WI38 (cell line): Measurements from ENCODE around the gene TAF6L.
"Not testable (repeated sequence)": the region's sequence is repeated elsewhere in the genome, so short reads cannot be mapped to it uniquely, and the experiment has no call there.

ENCODE experiments used
- H3K4me3 ChIP-seq: 2 replicates; pipeline ENCODE4 v1.5.1; 2011; ENCODE audit warnings: low read depth, mild to moderate bottlenecking, control low read depth, low read length
- TF ChIP-seq, protein P1 (sequence below): IDR thresholded peaks from 2 replicates; pipeline ENCODE4 v1.5.1; 2012; ENCODE audit warnings: low read depth, mild to moderate bottlenecking, control low read depth, low read length

The TAF6L gene

DNA sequence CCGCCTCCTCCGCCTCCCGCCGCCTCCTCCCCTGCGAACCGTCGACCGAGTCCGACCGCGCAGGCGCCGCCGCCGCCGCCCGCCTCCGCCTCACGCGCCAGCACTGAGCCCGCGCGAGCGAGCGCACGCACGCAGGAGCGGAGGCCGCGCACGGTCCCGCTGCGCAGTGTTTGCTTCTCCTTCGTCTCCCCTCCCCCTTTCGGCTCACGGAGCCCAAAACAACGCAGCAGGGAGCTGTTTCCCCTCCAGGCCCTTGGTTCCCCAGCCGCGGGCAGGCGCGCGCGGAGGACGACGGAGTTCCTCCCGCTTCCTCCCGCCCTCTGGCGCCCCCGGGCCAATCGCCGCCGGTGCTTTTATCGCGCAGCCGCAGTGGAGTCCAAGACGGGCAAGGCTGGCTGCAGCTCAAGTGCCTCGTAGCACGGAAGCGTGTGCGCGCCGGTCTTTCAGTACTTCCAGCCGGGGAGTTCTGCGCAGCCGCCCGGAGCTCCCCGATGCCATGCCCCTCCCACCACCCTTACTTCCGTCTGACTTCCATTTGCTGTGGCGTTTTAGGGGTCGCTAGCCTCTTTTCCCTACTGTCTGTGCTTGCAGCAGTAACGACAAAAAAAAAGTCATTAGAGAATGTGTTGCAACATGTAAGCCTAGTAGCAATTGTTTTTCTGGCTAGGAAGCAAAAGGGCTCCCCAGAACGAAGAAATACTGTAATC is 43.9 kb upstream of the TAF6L start, which contains the start of gene HNRNPUL2:
Gene HNRNPUL2 (minus strand): TSS at position 293 of the 707 bp plus-strand sequence. CDS start 301 bp downstream, outside the sequence.
- TF ChIP-seq, protein P1, sequence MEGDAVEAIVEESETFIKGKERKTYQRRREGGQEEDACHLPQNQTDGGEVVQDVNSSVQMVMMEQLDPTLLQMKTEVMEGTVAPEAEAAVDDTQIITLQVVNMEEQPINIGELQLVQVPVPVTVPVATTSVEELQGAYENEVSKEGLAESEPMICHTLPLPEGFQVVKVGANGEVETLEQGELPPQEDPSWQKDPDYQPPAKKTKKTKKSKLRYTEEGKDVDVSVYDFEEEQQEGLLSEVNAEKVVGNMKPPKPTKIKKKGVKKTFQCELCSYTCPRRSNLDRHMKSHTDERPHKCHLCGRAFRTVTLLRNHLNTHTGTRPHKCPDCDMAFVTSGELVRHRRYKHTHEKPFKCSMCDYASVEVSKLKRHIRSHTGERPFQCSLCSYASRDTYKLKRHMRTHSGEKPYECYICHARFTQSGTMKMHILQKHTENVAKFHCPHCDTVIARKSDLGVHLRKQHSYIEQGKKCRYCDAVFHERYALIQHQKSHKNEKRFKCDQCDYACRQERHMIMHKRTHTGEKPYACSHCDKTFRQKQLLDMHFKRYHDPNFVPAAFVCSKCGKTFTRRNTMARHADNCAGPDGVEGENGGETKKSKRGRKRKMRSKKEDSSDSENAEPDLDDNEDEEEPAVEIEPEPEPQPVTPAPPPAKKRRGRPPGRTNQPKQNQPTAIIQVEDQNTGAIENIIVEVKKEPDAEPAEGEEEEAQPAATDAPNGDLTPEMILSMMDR, result no peak
- H3K4me3 ChIP-seq, result peak within 1 kb of the TSS; percentile 83

DNA sequence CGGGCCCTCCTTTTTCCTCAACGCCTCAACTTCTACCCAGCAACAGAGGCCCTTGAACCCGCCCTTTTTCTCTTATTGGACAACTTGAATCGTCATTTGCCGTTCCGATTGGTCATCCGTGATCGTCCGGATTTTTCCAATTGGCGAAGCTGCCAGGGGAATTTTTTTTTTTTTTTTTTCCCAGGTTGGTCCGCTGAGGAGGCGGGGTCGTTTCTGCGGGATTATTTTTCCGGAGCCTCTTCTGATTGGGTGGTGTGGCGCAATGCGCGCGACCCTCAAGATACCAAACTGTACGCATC is 43.4 kb upstream of the TAF6L start:
- H3K4me3 ChIP-seq, result peak overlapping the region; percentile 83
- TF ChIP-seq, protein P1, result no peak

DNA sequence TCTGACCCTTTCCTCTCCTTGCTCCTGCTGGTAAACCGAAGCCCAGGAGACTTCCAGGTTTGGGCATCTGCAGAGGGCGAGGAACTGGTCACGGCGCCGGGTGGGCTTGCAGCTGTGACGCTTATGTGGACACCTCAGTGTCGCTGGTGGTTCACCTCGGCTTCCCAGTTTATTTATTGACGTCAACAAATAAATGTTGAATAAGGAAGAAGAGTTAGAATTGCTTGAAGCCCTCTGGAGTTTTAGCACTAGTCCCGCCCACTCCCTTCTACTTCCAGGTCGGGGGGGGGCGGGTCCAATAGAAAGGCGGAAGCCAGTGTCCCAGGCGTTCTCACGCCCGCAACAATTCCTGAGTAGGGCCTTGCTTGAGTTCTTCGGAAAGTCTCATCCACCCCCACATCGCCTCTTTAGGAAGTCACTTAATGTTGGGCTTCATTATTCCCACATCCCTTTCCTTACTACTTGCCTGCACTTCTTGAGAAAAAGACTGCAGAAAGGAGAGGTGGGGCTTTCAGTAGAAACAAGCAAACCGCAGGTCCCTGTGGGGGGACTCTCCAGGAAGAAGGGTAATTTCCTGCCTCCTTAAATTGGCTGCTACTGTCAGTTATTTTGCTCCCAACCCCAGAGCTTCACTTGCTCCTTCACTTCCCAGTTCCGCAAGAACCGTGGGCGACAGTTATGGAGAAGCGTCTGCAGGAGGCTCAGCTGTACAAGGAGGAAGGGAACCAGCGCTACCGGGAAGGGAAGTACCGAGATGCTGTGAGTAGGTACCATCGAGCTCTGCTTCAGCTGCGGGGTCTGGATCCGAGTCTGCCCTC is 42.8 kb upstream of the TAF6L start, which contains the start of gene TTC9C:
Gene TTC9C (plus strand): TSS at position 316 of the 818 bp plus-strand sequence. CDS start 363 bp downstream, at position 679.
- H3K4me3 ChIP-seq, result peak within 1 kb of the TSS; percentile 83
- TF ChIP-seq, protein P1, result no peak

DNA sequence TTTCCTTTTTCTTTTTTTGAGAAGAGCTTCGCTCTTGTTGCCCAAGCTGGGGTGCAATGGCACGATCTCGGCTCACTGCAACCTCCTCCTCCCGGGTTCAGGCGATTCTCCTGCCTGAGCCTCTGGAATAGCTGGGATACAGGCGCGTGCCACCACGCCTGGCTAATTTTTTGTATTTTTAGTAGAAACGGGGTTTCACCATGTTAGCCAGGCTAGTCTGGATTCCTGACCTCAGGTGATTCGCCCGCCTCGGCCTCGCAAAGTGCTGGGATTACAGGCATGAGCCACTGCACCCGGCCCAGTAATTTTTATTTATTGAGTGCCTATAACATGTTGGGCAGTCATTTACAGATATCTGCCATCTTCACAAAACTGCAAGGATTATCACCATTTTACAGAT is 41.1 kb upstream of the TAF6L start:
- peak overlapping the region; percentile 83 for H3K4me3 ChIP-seq

DNA sequence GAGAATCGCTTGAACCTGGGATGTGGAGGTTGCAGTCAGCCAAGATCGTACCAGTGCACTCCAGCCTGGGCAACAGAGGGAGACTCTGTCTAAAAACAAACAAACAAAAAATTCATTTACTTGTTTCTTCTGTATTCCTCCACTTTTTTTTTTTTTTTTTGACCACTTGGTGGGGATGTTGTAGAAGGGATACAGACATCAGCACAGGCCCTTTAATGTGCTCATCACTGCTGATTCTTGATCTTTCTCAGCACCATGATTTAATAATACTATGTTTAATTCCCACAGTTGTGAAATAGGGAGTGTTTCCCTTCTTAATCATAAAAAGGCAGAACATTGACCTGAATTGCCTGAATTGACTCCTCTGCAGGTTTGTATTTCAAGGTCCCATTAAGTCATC is 38.4 kb upstream of the TAF6L start:
- TF ChIP-seq, protein P1, result no peak
- no peak overlapping the region for H3K4me3 ChIP-seq

DNA sequence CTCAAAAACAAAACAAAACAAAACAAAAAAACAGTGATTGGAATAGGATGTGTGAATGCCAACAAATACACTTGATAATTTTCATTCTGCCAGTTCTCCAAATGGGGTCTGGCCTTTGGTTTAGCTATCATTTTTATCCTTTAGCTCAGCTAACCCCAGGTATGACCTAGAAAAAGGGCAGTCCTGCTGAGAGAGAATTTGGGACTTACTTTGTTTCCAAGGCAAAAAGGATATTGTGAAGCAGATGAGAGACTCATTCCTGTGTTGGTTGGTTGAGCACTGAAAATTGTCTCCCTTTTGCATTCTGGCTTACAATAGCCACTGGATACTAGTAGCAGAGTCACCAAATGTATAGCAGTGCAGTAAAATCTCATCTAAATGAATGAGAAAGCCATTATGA is 34.0 kb upstream of the TAF6L start:
- TF ChIP-seq, protein P1, result no peak
- no peak overlapping the region for H3K4me3 ChIP-seq

DNA sequence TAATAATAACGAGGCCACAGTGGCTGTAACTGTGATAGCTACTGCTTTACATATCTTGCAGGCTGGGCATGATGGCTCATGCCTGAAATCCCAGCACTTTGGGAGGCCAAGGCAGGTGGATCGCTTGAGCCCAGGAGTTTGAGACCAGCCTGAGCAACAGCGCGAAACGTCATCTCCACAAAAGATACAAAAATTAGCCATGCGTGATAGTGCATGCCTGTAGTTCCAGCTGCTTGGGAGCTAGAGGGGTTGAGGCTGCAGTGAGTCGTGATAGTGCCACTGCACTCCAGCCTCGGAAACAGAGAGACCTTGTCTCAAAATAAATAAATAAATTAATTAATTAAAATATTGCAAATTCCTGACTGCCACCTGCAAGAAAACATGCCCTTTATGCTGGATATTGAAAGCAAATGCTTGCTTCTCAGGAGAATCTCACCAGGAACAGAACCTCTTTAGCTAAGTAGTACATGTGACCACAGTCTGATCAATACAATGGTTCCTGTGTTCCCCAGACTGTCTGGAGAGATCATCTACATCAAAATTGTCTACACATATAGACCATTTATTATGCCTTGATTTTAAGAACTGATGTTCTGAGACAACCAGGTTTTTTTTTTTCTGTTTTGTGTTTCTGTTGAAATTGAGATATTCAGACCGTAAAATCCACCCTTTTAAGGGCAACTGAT is 23.6 kb upstream of the TAF6L start:
- no peak overlapping the region for H3K4me3 ChIP-seq
- TF ChIP-seq, protein P1, result no peak

DNA sequence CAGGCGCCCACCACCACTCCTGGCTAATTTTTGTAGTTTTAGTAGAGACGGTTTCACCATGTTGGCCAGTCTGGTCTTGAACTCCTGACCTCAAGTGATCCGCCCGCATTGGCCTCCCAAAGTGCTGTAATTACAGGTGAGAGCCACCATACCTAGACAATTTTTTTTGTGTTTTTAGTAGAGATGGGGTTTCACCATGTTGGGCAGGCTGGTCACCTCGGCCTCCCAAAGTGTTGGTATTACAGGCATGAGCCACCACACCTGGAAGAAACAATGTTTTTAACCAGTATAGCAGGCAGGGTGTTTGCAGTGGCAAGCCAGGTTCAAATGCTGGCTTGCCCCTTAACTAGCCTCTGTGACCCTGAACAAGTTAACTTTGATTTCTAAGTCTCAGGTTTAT is 21.3 kb upstream of the TAF6L start:
- H3K4me3 ChIP-seq, result not testable (repeated sequence)
